Medulla oblongata (tissue), 1 donor: ENCODE results near the gene MTIF2.
"Not testable (repeated sequence)": the region's sequence is repeated elsewhere in the genome, so short reads cannot be mapped to it uniquely, and the experiment has no call there.

Source experiments
- DNase-seq: peaks from one replicate; pipeline ENCODE4 v3.0.0-alpha.2; 2015; ENCODE audit errors: extremely low spot score

The MTIF2 gene

GRCh38 chr2:55268907-55269644 lies at the start of gene MTIF2:
Gene MTIF2 (minus strand): TSS chr2:55269231. CDS start chr2:55263858, 5,373 bp downstream.
- peak; percentile 95 for DNase-seq

GRCh38 chr2:55314985-55315384 lies 46.0 kb upstream of the MTIF2 start:
- no peak for DNase-seq

GRCh38 chr2:55311444-55311870 lies 42.4 kb upstream of the MTIF2 start:
- no peak for DNase-seq

- DNase-seq = no peak
These were observed 40.4 kb upstream of the MTIF2 start for GRCh38 chr2:55309446-55309845.

GRCh38 chr2:55302241-55302640 lies 33.2 kb upstream of the MTIF2 start:
- no peak for DNase-seq

- no peak for DNase-seq
These were observed 32.2 kb upstream of the MTIF2 start for GRCh38 chr2:55301277-55301676.

- no peak for DNase-seq
These were observed 27.4 kb upstream of the MTIF2 start for GRCh38 chr2:55296393-55296792.

GRCh38 chr2:55283083-55283482 lies 14.1 kb upstream of the MTIF2 start:
- no peak for DNase-seq

GRCh38 chr2:55282110-55282917 lies 13.3 kb upstream of the MTIF2 start:
- DNase-seq = peak; percentile 79

GRCh38 chr2:55280851-55281546 lies 12.0 kb upstream of the MTIF2 start:
- not testable (repeated sequence) for DNase-seq

- DNase-seq = not testable (repeated sequence)
These were observed 10.9 kb upstream of the MTIF2 start for GRCh38 chr2:55279859-55280424.

- DNase-seq = not testable (repeated sequence)
These were observed 10.3 kb upstream of the MTIF2 start for GRCh38 chr2:55279214-55279835.

GRCh38 chr2:55277310-55277709 lies 8.3 kb upstream of the MTIF2 start:
- DNase-seq = no peak

GRCh38 chr2:55274346-55274745 lies 5.3 kb upstream of the MTIF2 start:
- not testable (repeated sequence) for DNase-seq

GRCh38 chr2:55269645-55269990 lies 587 bp upstream of the MTIF2 start:
- DNase-seq = no peak

GRCh38 chr2:55268288-55268906 lies 634 bp downstream of the MTIF2 start:
- no peak for DNase-seq

GRCh38 chr2:55259586-55259985 lies 9.4 kb downstream of the MTIF2 start:
- DNase-seq = not testable (repeated sequence)

- DNase-seq = no peak
These were observed 16.2 kb downstream of the MTIF2 start for GRCh38 chr2:55252832-55253231.

- no peak for DNase-seq
These were observed 22.0 kb downstream of the MTIF2 start for GRCh38 chr2:55247025-55247424.

GRCh38 chr2:55245411-55245810 lies 23.6 kb downstream of the MTIF2 start:
- no peak for DNase-seq

- DNase-seq = no peak
These were observed 26.4 kb downstream of the MTIF2 start for GRCh38 chr2:55242617-55243016.
